NB4 (cell line): ENCODE results near the gene RNASE8.

Experiments used
- DNase-seq: peaks from one replicate; pipeline ENCODE4 v3.0.0; 2010; ENCODE audit warnings: low read depth
- H3K4me3 ChIP-seq: one replicate; pipeline ENCODE4 v1.5.1; 2011; ENCODE audit warnings: mild to moderate bottlenecking, low read depth, low read length, moderate library complexity
- MYC ChIP-seq: IDR thresholded peaks from 2 replicates; pipeline ENCODE4 v1.6.1; 2011; ENCODE audit warnings: low read depth, low read length
- POLR2A ChIP-seq: IDR thresholded peaks from 2 replicates; pipeline ENCODE4 v1.6.1; 2011; ENCODE audit warnings: mild to moderate bottlenecking; ENCODE audit not compliant: insufficient read length; ENCODE audit errors: extremely low read depth
- TF ChIP-seq, protein P1 (sequence below): IDR thresholded peaks from 2 replicates; pipeline ENCODE4 v1.6.1; 2011; ENCODE audit warnings: low read depth, low read length
- TF ChIP-seq, protein P2 (sequence below): IDR thresholded peaks from one replicate; pipeline ENCODE4 v1.5.1; 2012; ENCODE audit warnings: low read depth, low read length

RNASE8 gene

DNA sequence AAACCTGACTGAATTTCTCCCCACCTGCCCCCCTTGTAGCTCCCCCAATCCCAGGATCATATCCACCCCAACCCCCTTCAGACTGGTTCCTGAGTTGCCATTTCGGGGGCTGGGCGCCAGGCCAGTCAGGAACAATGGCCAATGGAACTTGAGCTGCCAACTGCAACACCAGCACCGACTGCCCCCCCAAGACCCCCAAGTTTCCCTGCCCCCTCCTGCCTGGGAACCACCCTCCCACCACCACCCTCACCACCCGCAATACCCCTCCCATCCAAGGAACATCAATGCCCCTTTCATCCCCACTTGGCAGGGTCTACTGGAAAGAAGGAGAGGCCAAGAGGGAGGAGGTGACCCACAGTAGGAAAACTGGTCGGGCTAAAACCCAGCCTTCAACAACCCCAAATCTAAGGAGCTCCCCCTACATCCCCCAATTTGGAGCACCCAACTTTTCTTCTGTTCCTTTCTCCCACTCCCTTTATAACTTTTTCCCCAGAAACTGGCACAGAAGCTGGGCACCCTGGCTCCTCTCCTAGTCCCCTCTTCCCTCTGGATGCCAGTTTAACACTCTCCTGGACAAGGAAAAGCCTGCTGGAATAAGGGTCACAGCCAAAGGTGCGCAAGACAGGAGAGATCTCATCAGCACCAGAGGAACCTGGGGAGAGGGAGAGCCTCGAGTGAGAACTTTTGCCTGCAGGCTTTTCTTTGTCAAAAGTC, 31.2 kb upstream of the RNASE8 start:
- no peak overlapping the region for H3K4me3 ChIP-seq
- no peak for TF ChIP-seq POLR2A
- DNase-seq = no peak

DNA sequence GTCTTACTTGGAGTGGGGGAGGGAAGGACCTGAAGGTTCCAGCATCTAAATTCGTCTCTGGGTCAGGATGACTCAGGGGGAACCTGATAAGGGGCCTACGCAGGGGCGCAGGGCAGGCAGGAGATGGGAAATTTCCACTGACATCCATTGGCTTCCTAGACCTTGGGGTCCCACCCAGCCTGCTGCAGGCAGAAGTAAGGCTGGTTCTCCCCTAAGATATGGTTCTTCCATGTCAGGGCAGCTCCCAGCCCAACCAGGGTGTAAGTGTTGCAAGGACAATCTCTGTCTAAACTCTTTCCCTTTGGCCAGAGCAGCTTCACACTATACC, 30.7 kb upstream of the RNASE8 start:
- H3K4me3 ChIP-seq = no peak overlapping the region
- no peak for DNase-seq
- TF ChIP-seq MYC (no peak), POLR2A (no peak)
- TF ChIP-seq, protein P1, sequence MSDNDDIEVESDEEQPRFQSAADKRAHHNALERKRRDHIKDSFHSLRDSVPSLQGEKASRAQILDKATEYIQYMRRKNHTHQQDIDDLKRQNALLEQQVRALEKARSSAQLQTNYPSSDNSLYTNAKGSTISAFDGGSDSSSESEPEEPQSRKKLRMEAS = no peak

DNA sequence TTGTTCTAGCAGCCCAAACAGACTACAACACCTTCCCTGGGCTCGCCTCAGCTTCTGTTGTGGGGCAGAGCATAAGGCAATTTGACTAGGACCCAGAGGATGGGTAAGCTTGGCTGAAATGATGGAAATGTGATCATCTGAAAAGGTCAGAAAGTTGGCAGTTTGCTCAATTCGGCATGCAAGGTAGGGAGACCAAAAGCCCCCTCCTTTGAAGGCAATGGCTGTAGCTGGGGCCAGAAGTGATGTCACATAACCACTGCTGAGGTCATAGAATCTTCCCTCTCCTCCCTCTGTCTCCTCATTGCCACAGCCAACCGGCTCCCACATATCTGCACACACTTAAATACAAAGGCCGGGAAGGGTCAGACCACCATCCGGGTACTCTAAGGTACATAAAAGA, 27.7 kb upstream of the RNASE8 start, which contains the start of gene TPPP2:
TPPP2 (plus strand) TSS at position 301 of the 400 bp plus-strand sequence. CDS start 365 bp downstream, outside the sequence.
- TF ChIP-seq MYC = no peak
- TF ChIP-seq POLR2A = no peak
- TF ChIP-seq, protein P2, sequence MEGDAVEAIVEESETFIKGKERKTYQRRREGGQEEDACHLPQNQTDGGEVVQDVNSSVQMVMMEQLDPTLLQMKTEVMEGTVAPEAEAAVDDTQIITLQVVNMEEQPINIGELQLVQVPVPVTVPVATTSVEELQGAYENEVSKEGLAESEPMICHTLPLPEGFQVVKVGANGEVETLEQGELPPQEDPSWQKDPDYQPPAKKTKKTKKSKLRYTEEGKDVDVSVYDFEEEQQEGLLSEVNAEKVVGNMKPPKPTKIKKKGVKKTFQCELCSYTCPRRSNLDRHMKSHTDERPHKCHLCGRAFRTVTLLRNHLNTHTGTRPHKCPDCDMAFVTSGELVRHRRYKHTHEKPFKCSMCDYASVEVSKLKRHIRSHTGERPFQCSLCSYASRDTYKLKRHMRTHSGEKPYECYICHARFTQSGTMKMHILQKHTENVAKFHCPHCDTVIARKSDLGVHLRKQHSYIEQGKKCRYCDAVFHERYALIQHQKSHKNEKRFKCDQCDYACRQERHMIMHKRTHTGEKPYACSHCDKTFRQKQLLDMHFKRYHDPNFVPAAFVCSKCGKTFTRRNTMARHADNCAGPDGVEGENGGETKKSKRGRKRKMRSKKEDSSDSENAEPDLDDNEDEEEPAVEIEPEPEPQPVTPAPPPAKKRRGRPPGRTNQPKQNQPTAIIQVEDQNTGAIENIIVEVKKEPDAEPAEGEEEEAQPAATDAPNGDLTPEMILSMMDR = no peak
- TF ChIP-seq, protein P1 = no peak
- DNase-seq = no peak
- H3K4me3 ChIP-seq = no peak within 1 kb of the TSS

DNA sequence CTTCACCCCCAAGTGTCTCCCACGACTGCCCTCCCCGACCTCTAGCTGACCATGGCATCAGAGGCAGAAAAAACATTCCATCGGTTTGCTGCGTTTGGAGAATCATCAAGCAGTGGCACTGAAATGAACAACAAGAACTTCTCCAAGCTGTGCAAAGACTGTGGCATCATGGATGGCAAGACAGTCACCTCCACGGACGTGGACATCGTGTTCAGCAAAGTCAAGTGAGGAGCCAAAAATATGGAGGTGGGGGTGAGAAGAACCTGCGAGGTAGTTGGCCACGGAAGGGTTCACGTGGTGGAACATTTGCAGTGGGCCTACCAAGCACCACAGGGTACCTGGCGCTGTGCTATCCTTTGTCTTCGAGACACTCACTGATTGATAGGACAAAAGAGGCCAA, 27.1 kb upstream of the RNASE8 start:
- DNase-seq = no peak
- H3K4me3 ChIP-seq = no peak overlapping the region
- TF ChIP-seq, protein P1 = no peak
- TF ChIP-seq, protein P2 = no peak
- TF ChIP-seq POLR2A (no peak), MYC (no peak)

DNA sequence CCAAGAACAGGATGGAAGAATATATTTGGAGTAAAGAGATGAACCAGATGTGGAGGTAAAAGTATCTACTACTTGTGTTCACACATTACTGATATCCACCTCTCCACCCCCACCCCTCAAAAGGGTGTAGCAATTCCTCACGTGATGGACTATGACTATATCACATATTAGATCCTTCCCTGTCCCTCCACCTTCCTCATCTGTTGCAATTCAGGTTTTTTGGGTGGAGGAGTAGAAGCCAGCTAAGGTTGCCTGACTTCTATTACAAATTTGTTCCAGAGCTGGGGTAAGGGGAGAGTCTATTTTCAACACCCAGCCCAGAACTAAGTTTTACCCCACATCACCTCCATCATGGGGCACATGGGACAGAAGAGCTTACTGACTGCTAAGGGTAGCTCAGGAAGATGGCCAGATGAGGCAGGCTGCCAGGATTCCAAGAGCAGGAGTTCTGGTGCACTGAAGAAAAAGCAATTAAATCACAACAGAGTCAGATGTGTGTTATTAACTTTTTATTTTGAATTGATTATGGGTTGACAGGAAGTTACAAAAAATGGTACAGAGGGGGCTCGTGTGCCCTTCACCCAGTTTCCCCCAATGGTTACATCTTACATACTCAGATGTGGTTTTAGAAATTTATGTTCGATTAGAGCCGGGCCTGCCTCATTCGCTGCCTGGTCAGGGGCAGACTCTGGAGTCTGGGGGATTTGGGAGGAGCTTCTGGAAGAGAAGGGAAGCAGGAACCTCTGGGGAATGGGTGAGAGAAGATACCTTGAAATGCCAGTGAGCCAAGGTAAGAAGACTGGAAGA, 25.1 kb upstream of the RNASE8 start:
- DNase-seq = no peak
- TF ChIP-seq, protein P2 = no peak
- TF ChIP-seq, protein P1 = no peak
- no peak for TF ChIP-seq POLR2A
- TF ChIP-seq MYC = no peak
- no peak overlapping the region for H3K4me3 ChIP-seq

DNA sequence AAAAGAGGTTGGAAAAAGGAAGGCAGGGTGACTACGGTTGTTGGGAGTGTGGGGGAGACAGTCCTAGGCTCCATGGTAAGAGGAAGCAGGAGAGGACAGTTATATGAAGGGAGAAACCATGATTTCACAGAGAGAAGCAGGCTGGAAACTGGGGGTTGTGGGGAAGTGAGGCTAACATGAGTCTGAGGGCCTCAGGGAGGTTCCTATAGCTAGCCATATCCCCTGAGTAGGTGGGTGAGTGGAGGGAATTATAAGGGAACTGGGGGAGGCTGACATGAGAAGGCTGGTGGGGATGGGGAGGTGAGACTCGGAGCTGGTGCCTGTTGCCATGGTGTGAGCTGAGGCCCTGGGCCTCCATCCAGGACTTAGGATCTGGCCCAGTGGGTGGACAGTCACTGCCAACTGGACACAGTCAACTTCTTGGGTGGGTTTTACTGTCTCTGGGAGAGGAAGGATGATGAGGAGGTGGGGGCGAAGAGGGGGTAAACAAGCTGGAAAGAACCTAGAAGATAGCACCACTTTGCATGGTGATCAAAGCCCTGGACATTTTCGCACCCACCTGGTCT, 24.4 kb upstream of the RNASE8 start:
- H3K4me3 ChIP-seq = no peak overlapping the region
- no peak for DNase-seq
- TF ChIP-seq, protein P2 = no peak
- TF ChIP-seq POLR2A (no peak), MYC (no peak)
- TF ChIP-seq, protein P1 = no peak
